RWPE1 (cell line): Measurements from ENCODE around the gene QSOX2.

Source experiments
- CTCF ChIA-PET: fragments of 350-600 bp; sonication (Branson Sonifier 250); formaldehyde crosslinking; extraction: SDS; loops from one replicate; lab custom pipeline; 2021; lab: Yijun Ruan, JAX
- POLR2A ChIA-PET: fragments of 400-600 bp; formaldehyde crosslinking; extraction: SDS; loops from one replicate; lab custom pipeline; 2020; ENCODE audit warnings: antibody characterized with exemption; ENCODE audit not compliant: low non-redundant PET; lab: Yijun Ruan, JAX
- DNase-seq: peaks from one replicate; pipeline ENCODE4 v3.0.0; 2012; ENCODE audit warnings: low spot score
- H3K27ac ChIP-seq: fragments of 450-650 bp; 2 replicates; pipeline ENCODE4 v1.5.1; 2017
- CTCF ChIP-seq: fragments of 450-650 bp; conservative IDR thresholded peaks from 2 replicates; pipeline ENCODE4 v1.5.1; 2017; ENCODE audit warnings: low read depth, mild to moderate bottlenecking

The QSOX2 gene

GRCh38 chr9:136198605-136199083 lies 47.0 kb downstream of the QSOX2 start:
- peak; percentile 21; the same call in 1 of the 2 replicates for TF ChIP-seq CTCF
- no peak overlapping the region for H3K27ac ChIP-seq
- POLR2A ChIA-PET, result no interaction called here
- CTCF ChIA-PET, result interaction anchor here (0.5 to 0.9 kb wide), 2 partner anchors 28 to 77 kb away, joined by 4 to 5 read pairs; no protein-coding TSS in a partner anchor
- peak; percentile 71 for DNase-seq

GRCh38 chr9:136197930-136198604 lies 47.5 kb downstream of the QSOX2 start:
- DNase-seq, result no peak
- POLR2A ChIA-PET, result no interaction called here

GRCh38 chr9:136197084-136197875 lies 48.3 kb downstream of the QSOX2 start:
- TF ChIP-seq CTCF, result no peak
- no peak for DNase-seq
- ChIA-PET CTCF (interaction anchor here (0.5 to 2.4 kb wide), 10 partner anchors 17 to 583 kb away, joined by 3 to 7 read pairs (median 4); no protein-coding TSS in a partner anchor), POLR2A (no interaction called here)
- H3K27ac ChIP-seq, result no peak overlapping the region

More at GRCh38 chr9:136197930-136198604, 47.5 kb downstream of the QSOX2 start:
- H3K27ac ChIP-seq, result no peak overlapping the region
- CTCF ChIA-PET, result interaction anchor here (0.9 to 2.4 kb wide), 3 partner anchors 19 to 86 kb away, joined by 3 to 7 read pairs (median 4); no protein-coding TSS in a partner anchor
- no peak for TF ChIP-seq CTCF

GRCh38 chr9:136196404-136197083 lies 49.1 kb downstream of the QSOX2 start:
- no peak for TF ChIP-seq CTCF
- ChIA-PET CTCF (interaction anchor here (0.5 to 2.4 kb wide), 10 partner anchors 14 to 582 kb away, joined by 3 to 7 read pairs (median 4); no protein-coding TSS in a partner anchor), POLR2A (no interaction called here)
- DNase-seq, result no peak
- H3K27ac ChIP-seq, result no peak overlapping the region

GRCh38 chr9:136194540-136194939 lies 51.1 kb downstream of the QSOX2 start:
- DNase-seq, result no peak
- H3K27ac ChIP-seq, result no peak overlapping the region
- CTCF ChIA-PET, result no interaction called here
- POLR2A ChIA-PET, result no interaction called here
- TF ChIP-seq CTCF, result no peak

- DNase-seq, result no peak
- ChIA-PET CTCF (interaction anchor here (0.6 kb wide), 1 partner anchor 89 kb away, joined by 3 read pairs; no protein-coding TSS in a partner anchor), POLR2A (no interaction called here)
- H3K27ac ChIP-seq, result no peak overlapping the region
- TF ChIP-seq CTCF, result no peak
These were observed 51.7 kb downstream of the QSOX2 start for GRCh38 chr9:136193891-136194279.
